GM19239 (cell line): Measurements from ENCODE around the gene ANXA1.

ENCODE experiments used
- DNase-seq: peaks from one replicate; pipeline ENCODE4 v3.0.0; 2011; ENCODE audit warnings: low spot score; ENCODE audit not compliant: insufficient read length
- FAIRE-seq: peaks from 2 replicates; lab custom pipeline; 2011; peaks lifted over from hg19 to GRCh38; lab: Jason Lieb, UNC

The ANXA1 gene

DNA sequence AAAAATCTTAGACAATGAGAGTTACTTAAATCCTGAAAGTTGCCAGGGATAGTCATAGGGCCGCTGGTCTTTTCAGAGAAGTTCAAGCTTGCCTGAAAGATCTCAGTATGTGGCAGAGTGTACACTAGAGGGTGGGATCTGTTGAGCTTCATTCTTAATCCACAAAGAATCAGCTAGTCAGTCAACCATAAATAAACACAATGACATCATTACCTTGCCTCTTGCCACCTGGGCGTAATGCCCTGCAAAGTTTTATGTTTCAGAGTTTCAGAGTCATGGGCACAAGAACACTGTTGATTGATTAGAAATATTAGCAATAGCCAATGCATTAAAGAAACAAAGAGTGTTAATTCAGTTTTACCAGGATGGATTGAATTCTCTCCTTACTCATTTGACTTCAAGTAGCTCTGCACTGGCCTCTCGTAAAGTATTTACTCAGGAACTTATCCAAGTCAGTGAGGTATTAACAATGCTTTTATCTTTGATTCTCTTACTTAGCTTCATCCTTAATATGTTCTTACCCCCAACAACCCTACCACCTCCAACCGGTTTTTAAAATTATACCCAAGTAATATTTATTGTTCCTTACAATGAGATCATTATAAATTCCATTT lies 14.3 kb upstream of the ANXA1 start:
- FAIRE-seq (no peak), DNase-seq (no peak)

DNA sequence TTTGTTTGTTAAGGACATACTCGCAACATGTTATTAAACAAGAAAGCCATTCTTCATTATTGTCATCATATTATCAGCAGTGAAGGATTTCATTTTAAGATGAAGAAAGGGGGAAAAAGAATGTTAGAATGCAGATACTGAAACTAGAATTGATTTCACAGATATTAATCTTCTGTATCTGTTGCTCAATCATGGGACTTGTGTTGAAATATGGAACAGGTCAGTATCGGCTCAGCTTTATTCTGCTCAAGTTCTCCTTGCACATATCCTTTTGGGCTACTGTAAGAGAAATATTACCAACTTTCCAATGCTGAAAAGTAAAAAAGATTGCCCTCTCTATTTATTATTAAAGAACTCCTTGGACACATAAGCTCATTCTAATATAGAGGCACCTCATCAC lies 13.8 kb upstream of the ANXA1 start:
- no peak for DNase-seq
- FAIRE-seq, result no peak

DNA sequence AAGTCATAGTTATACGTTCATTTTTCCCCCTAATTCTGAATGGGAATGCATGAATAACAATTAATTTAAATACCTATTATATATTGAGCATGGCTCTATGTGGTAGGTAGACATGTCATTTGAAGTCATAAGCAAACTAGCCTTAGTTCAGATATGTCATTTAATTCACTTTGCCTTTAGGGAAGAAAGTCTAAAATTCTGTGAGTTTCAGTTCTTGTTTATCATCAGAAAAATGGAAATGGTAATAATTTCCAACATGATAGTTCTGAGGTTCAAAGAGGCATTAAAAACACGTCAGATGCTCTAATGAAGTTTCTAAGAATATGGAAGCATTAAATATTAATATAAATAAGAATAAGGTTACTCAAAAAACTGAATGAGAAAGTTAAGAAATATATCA lies 13.1 kb upstream of the ANXA1 start:
- no peak for FAIRE-seq
- DNase-seq, result no peak

DNA sequence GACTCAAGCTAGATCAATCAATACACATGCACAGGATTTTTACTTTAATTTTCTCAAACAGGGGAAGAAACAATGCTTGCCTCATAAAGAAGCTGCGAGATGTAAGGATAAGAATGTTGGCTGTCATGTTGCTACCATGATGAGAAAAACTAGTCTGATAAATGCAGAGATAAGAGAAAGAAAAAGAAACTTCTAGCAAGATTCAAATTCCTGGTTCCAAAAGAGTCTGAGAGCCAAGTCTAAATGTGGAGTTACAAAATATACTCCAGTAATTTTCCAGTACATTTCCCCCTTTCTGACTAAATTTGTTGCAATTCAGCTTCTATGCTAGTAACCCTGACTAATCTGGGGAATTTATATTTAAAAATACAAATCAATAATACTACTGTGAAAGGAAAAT lies 10.4 kb upstream of the ANXA1 start:
- DNase-seq (no peak), FAIRE-seq (no peak)

DNA sequence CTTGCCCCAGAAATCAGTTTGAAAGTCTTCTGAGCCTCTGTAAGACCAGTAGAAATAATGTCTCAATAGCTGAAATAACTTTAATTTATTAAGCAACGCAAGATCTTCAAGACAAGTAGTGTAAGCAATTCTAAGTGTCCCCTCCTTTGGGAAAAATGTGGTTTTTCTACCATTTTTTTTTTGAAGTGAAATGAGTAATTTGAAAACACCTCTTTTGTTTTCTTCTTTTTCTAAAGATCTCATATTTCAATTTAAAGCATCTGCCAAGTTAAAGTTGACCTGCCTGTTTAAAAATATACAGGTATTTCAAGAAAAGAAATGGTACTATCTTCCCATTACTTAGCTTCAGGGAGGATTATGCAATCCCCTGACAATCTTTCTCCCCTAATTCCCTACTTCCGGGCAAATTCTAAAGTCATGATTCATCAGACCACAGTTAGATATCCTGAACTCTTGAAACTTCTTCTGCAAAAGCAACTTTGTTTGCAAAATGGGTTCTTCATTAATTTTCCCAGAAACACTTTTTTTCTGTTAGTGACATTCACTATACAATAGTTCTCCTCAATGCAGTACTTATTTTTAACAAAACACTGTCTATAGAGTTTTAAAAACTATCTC lies 7.8 kb upstream of the ANXA1 start:
- FAIRE-seq, result no peak
- no peak for DNase-seq

GRCh38 chr9:73146111-73146815 lies 5.4 kb upstream of the ANXA1 start:
- peak; percentile 33 for FAIRE-seq

GRCh38 chr9:73148447-73148937 lies 3.2 kb upstream of the ANXA1 start:
- FAIRE-seq (no peak), DNase-seq (no peak)

More at GRCh38 chr9:73146111-73146815, 5.4 kb upstream of the ANXA1 start:
- DNase-seq, result no peak

- peak; percentile 7 for DNase-seq
- FAIRE-seq, result peak; percentile 88
Observed at GRCh38 chr9:73149371-73150067, 2.1 kb upstream of the ANXA1 start.

DNA sequence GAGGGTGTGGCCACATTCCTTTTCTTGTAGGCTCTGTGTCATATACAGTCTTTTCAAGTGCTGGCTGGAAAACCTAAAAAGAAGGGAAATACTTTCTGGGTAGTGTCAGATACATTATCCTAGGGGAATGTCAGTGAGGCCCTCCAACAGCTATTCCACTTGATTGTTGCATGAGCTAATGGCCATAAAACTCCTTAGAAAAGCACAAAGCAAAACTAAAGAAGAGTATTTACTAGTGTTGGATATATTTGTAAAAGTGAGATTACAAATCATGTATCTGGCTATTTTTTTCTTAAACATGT lies 829 bp downstream of the ANXA1 start:
- DNase-seq (no peak), FAIRE-seq (no peak)

DNA sequence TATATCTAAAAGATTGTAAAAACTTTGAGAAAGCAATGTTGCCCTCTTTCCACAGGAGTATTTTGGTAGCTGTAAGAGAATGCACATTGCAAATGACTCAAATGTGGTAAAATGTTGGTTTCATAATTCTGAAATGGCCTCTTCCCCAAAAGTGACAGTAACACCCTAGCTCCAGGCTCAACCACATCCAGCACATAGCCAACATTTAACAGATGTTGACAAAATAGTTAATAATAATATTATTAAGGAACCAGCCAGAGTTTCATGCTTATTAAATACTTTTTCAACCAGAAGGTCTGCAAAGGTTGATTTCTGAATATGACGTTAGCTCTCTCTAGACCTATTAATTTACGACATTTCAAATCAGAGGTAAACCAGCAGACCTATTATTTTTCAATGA lies 1.3 kb downstream of the ANXA1 start:
- FAIRE-seq, result peak; percentile 44
- DNase-seq, result no peak

DNA sequence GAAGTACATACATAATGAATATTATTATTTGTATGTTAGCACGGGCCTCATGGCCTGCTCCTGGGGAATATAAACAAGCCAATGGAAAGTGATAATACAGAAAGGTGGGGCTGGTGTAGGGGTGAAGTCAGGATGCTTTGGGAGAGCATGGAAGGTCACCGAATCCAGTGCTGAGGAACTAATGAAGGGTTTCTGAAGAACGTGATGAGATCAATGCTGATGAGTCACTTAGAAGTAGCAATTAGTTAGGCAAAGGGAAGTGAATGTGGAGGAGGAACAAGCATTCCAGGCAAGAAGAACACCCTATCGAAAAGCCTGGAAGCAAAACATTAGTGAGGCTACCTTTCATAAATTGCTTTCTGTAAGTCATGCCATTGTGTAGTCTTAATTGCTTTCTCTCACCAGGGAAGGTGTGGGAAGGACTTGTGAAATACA lies 2.1 kb downstream of the ANXA1 start:
- FAIRE-seq (no peak), DNase-seq (no peak)

- no peak for FAIRE-seq
Observed at GRCh38 chr9:73154271-73154670, 2.6 kb downstream of the ANXA1 start.

GRCh38 chr9:73154722-73155121 lies 3.1 kb downstream of the ANXA1 start:
- FAIRE-seq (no peak), DNase-seq (no peak)

More at GRCh38 chr9:73154271-73154670, 2.6 kb downstream of the ANXA1 start:
- no peak for DNase-seq

GRCh38 chr9:73155377-73155776 lies 3.7 kb downstream of the ANXA1 start:
- FAIRE-seq (no peak), DNase-seq (no peak)

- FAIRE-seq, result no peak
Observed at GRCh38 chr9:73155968-73156864, 4.6 kb downstream of the ANXA1 start.

DNA sequence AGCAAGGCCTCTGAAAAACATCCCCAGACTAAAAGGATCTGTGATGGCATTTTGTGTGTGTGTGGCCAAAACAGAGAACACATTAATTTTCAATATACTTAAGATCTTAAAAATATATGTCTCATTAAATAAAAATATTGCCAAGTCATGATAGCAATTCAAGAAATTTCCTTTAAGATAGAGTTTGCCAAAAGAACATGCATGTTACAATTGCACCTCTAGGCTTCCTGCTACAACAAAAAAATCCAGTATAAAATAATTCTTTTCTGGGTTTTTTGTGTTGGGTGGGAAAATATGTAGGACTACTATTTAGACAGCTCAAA lies 5.2 kb downstream of the ANXA1 start:
- FAIRE-seq (no peak), DNase-seq (no peak)

More at GRCh38 chr9:73155968-73156864, 4.6 kb downstream of the ANXA1 start:
- no peak for DNase-seq

GRCh38 chr9:73157811-73158210 lies 6.1 kb downstream of the ANXA1 start:
- DNase-seq (no peak), FAIRE-seq (no peak)

- no peak for FAIRE-seq
- no peak for DNase-seq
Observed at GRCh38 chr9:73158723-73159122, 7.1 kb downstream of the ANXA1 start.

GRCh38 chr9:73160868-73161267 lies 9.2 kb downstream of the ANXA1 start:
- no peak for FAIRE-seq
- DNase-seq, result no peak
